Measurements from ENCODE around the gene PDE6D. TPM values are rescaled to one million over a fixed set of nuclear protein-coding genes. Genes with fewer than 3 reads are reported as not detected.

Gene PDE6D
- total and polyA plus RNA-seq, 2 of the 13 experiments (the other 11 are each of a cell fraction or from before 2014, with no cell fraction given): 14.1 to 23.2 TPM

GRCh38 chr2:231786177-231786916 is 5.3 kb upstream of the PDE6D start, which contains the start of gene COPS7B (continued):
- TF ChIP-seq ZNF574 (CRISPR knock-in tag; IDR thresholded peaks at IDR 0.05) (peak; percentile 98), ZNF773 (CRISPR knock-in tag; IDR thresholded peaks at IDR 0.05; ENCODE audit: borderline replicate concordance) (peak; percentile 32; the same call in 1 of the 2 replicates), HOXA3 (CRISPR knock-in tag; IDR thresholded peaks at IDR 0.05) (peak; percentile 98), FOXO4 (CRISPR knock-in tag; conservative IDR thresholded peaks at IDR 0.05) (no peak), ZNF691 (CRISPR knock-in tag; IDR thresholded peaks at IDR 0.05; ENCODE audit: borderline replicate concordance, low read depth) (peak; percentile 98; the same call in 1 of the 2 replicates), STAT6 (CRISPR knock-in tag; IDR thresholded peaks at IDR 0.05; ENCODE audit: borderline replicate concordance) (peak; percentile 96; the same call in 1 of the 2 replicates), TAF15 (IDR thresholded peaks at IDR 0.05; ENCODE audit: low read depth, low read length, poor library complexity, severe bottlenecking) (peak; percentile 94), REXO4 (CRISPR knock-in tag; IDR thresholded peaks at IDR 0.05; ENCODE audit: borderline replicate concordance) (peak; percentile 65; the same call in 1 of the 2 replicates), AKNA (CRISPR knock-in tag; IDR thresholded peaks at IDR 0.05; ENCODE audit: borderline replicate concordance) (no peak), ZNF577 (CRISPR knock-in tag; IDR thresholded peaks at IDR 0.05; ENCODE audit: borderline replicate concordance, low read depth) (0 out of 2 replicates have a peak, but pooled peaks have one; percentile 41)
